HG03460 (cell line): ENCODE data around the gene TANGO2.

Experiments used
- ATAC-seq: cut with Tn5 transposase; IDR thresholded peaks from one replicate; pipeline ENCODE4 v1.9.1; 2021; ENCODE audit not compliant: unreplicated experiment

TANGO2 gene

DNA sequence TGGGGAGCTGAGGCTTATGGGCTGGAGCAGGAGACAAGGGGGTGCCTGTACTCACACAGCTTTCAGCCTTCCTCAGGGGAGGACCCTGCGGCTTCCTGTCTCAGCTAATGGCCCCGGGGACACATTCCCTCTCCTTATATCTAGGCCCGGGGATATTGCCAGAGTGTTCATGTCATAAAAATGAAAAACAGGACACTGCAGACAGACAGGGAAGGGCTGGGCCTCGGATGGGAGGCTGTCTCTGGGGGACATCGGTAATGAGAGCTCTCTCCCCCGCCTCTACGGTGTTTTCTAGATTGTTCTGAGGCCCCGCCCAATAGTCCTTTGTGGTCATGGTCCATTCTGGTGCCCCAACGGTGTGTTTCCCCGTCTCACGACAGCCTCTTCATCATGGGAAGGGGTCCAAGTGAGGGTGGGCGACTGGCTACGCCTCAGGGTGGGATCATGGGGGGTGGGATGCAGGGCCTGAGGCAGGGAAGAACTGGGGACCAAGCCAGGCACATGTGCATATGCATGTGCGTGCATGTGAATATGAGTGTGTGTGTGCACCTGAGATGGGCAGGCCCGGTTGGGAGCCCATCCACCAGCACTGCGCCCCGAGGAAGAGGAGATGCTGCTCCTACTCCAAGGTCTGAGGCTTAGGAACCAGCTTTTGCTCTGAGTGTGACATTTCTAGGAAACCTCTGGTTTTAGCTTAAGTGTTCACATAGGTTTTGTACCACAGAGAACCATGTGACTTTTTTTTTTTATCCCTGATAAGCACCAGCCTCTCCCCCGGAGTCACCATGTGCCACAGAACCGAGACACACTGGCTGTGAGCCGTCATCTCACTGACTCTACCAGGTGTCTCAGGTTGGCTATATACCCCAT, 9.6 kb upstream of the TANGO2 start:
- ATAC-seq = no peak

GRCh38 chr22:20011993-20012740, 8.7 kb upstream of the TANGO2 start:
- ATAC-seq = no peak

DNA sequence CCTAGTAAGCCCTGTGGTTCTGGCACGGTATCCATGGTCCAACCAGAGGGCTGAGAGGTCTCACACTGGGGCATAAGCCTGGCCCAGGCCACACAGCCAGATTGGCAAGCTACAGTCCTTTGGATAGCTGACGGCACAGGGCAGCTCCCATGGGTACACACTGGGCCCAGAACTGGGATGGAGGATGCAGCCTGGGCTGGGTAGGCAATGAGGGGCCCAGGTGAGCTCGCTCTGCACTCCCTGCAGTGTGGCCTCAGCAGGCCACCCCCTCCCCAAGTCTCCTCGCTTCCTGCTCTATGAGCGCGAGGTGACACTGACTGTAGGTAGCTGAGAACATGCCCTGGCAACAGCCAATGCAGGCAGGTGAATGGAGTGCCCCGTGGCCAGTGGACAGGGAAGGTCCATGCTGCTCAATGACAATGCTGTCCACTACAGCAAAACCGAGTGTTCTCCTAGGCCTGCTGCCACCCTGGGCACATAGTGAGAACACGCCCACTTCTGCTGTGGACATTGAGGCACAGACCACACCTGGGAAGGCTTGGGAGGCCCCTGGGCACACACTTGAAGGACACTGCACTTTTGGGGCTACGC, 8.1 kb upstream of the TANGO2 start:
- no peak for ATAC-seq

DNA sequence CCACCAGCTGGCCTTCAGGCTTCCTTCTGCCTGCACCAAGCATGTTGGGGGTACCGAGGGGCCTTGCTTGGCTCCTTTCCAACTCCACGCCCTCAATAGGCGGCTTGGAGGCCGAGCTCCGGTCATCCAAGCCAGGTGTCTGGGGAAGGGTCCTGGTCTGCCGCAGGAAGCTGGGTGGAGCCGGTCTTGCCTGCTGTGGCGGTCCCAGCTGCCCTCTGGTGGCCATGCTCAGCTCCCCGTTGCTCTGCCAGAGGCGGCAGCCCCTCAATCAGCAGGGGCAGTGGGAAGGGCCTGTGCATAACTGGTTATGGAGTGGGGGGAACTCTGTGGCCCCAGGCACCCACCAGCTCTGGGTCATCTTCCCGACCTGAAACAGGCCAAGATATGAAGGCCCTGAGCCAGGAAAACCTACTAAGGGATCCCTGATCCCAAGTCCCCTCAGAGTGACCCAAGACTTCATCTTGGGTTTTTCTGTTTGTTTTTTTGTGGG, 7.5 kb upstream of the TANGO2 start:
- no peak for ATAC-seq

GRCh38 chr22:20014526-20015186, 6.3 kb upstream of the TANGO2 start:
- no peak for ATAC-seq

DNA sequence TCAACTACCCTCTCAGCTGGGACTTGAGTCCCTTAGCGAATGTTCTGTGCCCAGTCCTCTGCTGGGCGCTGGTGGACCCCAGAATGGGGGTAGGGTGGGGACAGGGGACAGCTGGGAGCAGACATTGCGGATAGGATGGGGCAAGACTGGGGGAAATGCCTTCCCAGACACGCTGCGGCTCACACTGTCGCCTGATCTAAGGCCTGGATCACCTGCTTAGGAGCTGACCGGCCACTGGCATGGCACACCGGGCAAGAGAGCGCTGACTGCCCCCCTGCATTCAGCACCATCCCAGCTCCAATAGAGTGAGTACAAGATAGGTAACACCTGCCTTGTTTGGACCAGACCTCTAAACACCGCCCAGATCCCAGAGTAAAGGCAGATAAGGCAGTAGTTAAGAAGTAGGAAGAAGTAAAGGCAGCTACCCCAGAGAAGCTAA, 5.7 kb upstream of the TANGO2 start:
- ATAC-seq = no peak

GRCh38 chr22:20015971-20016733, 4.8 kb upstream of the TANGO2 start:
- no peak for ATAC-seq

- ATAC-seq = peak; percentile 56
These were observed 3.9 kb upstream of the TANGO2 start, which contains the start of gene ARVCF for GRCh38 chr22:20016734-20017621. Gene ARVCF (minus strand): TSS chr22:20016823. CDS start chr22:19990794, 26,029 bp downstream.

GRCh38 chr22:20017622-20017958, 3.3 kb upstream of the TANGO2 start:
- ATAC-seq = no peak

DNA sequence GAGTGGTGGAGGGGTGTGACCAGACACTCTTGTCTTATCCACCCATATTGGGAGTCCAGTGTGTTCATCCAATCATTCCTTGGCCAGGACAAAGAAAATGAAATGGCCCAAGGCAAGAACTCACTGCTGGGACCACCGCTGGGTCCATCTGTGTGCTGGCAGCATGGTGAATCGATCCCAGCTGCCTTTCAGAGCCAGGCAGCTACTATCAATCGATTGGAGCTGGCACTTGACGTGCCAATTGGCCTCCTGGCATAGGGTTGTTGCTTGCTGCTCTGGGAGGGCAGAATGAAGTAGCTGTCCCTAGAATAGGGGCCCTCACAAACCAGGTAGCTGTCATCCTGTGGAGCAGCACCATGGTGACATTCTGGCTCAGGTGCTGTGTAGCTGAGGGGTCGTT, 2.9 kb upstream of the TANGO2 start:
- ATAC-seq = no peak

- ATAC-seq = no peak
These were observed 1.0 kb upstream of the TANGO2 start for GRCh38 chr22:20019661-20020532.

GRCh38 chr22:20021196-20022181, 579 bp downstream of the TANGO2 start:
- no peak for ATAC-seq

DNA sequence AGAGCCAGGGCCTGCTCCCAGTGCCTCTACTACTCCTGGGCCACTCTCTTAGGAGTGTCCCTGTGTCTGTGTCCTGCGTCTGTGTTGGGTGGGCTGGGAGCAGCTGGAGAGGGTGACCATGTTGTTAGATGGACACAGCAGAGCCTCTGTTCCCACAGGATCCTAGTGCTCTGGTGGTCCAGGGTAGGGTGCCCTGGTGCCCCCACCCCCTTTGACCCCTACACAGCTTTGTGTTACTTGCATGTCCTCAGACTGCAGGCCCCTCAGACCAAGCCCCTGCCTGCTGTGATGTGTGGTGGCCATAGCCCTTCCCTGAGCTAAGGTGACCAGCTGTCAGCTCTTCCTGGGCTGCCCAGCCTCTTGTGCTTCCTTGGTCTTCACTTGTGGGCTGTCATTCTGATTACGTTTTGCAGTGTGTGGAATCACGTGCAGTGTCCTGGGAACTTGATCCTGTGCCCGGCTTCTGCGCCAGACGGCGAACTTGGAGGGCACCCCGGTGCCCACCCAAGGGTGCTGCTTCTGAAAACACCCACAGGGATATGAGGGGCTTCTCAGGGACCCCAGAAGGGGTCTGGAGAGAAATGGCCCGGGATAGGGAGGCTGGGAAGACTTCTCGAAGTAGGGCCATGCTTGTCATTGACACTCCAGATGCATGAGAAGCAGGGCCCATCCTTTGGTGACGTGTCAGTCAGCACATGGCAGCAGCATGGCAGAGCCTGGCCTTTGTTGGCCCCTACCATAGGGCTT, 1.5 kb downstream of the TANGO2 start:
- no peak for ATAC-seq

GRCh38 chr22:20022978-20023613, 2.2 kb downstream of the TANGO2 start:
- no peak for ATAC-seq

- no peak for ATAC-seq
These were observed 3.3 kb downstream of the TANGO2 start for GRCh38 chr22:20024225-20024624.
